Keratinocyte (primary cell): ENCODE results near the gene RFX2. TPM values are rescaled to one million over a fixed set of nuclear protein-coding genes. Genes with fewer than 3 reads are reported as not detected.

Experiments used
- DNase-seq: peaks from one replicate; pipeline ENCODE4 v3.0.0-alpha.2; 2011; ENCODE audit warnings: low read depth, missing footprints, low spot score
- FAIRE-seq: peaks from 2 replicates; lab custom pipeline; 2011; peaks lifted over from hg19 to GRCh38; lab: Jason Lieb, UNC
- H2AFZ ChIP-seq: 2 replicates; pipeline ENCODE4 v1.6.0; 2012; ENCODE audit warnings: low read length, control low read depth, inconsistent platforms; ENCODE audit not compliant: control insufficient read depth
- H3K27ac ChIP-seq: 2 replicates; pipeline ENCODE4 v1.5.1; 2011; ENCODE audit warnings: low read length; ENCODE audit not compliant: control insufficient read depth, insufficient read depth
- H3K27me3 ChIP-seq: 3 replicates; pipeline ENCODE4 v1.6.0; 2011; ENCODE audit warnings: low read length; ENCODE audit not compliant: control insufficient read depth, insufficient read depth; ENCODE audit errors: extremely low read depth
- H3K36me3 ChIP-seq, 2 experiments: 2 replicates in 1 of 2; 3 replicates in 1 of 2; pipeline ENCODE4 v1.5.1; 2011; ENCODE audit warnings: low read length in 2 of 2, mild to moderate bottlenecking in 1 of 2; ENCODE audit not compliant: control insufficient read depth in 2 of 2, insufficient read depth in 2 of 2; ENCODE audit errors: extremely low read depth in 1 of 2
- H3K4me1 ChIP-seq: 3 replicates; pipeline ENCODE4 v1.5.1; 2011; ENCODE audit warnings: low read length; ENCODE audit not compliant: control insufficient read depth, insufficient read depth; ENCODE audit errors: extremely low read depth
- H3K4me2 ChIP-seq: 3 replicates; pipeline ENCODE4 v1.6.0; 2011; ENCODE audit warnings: low read depth, low read length; ENCODE audit not compliant: control insufficient read depth, insufficient read depth; ENCODE audit errors: extremely low read depth
- H3K4me3 ChIP-seq, 3 experiments: fragments of 200-600 bp in 1 of 3; sonication (generic) in 1 of 3; 2 replicates in 2 of 3; 3 replicates in 1 of 3; pipeline ENCODE4 v1.5.1; 2011 to 2016; ENCODE audit warnings: low read length in 3 of 3, mild to moderate bottlenecking in 3 of 3, control low read depth in 2 of 3, inconsistent platforms in 1 of 3, low read depth in 1 of 3, mixed read lengths in 1 of 3, mixed run types in 1 of 3, moderate library complexity in 1 of 3; ENCODE audit not compliant: control insufficient read depth in 2 of 3, insufficient read depth in 2 of 3; ENCODE audit errors: extremely low read depth in 1 of 3
- H3K79me2 ChIP-seq: 2 replicates; pipeline ENCODE4 v1.6.0; 2012; ENCODE audit warnings: low read length; ENCODE audit not compliant: control insufficient read depth, insufficient read depth
- H3K9ac ChIP-seq: 3 replicates; pipeline ENCODE4 v1.6.0; 2011; ENCODE audit warnings: low read length; ENCODE audit not compliant: control insufficient read depth, insufficient read depth; ENCODE audit errors: extremely low read depth
- H3K9me1 ChIP-seq: 3 replicates; pipeline ENCODE4 v1.6.0; 2011; ENCODE audit warnings: low read length; ENCODE audit not compliant: control insufficient read depth, insufficient read depth; ENCODE audit errors: extremely low read depth
- H3K9me3 ChIP-seq: 2 replicates; pipeline ENCODE4 v1.5.1; 2012; ENCODE audit warnings: low read depth, low read length; ENCODE audit not compliant: control insufficient read depth
- H4K20me1 ChIP-seq: 3 replicates; pipeline ENCODE4 v1.6.0; 2011; ENCODE audit warnings: low read length; ENCODE audit not compliant: control insufficient read depth, insufficient read depth; ENCODE audit errors: extremely low read depth
- EZH2 ChIP-seq: IDR thresholded peaks from one replicate; pipeline ENCODE4 v1.6.1; 2012; ENCODE audit warnings: inconsistent platforms, mild to moderate bottlenecking, low read length, moderate library complexity
- dilution Hi-C: fragments of 300-500 bp; cut with MboI; formaldehyde crosslinking; loops from one replicate; pipeline ENCODE4 v1.7.0; 2020; ENCODE audit warnings: low sequenced_read_pairs; ENCODE audit not compliant: extremely low pct_ligation_motif_present
- polyA minus RNA-seq, 3 experiments: library from RNA; depleted of rRNA, polyadenylated mRNA; stranded (reverse); fragments of >200 nt; gene quantifications; 1 replicate in 1 of 3; 2 replicates in 1 of 3; 3 replicates in 1 of 3; pipeline ENCODE4 v1.2.3, GENCODE V29; 2011
- polyA plus RNA-seq, 5 experiments: library from polyadenylated mRNA; depleted of rRNA in 3 of 5; stranded (reverse) in 3 of 5; stranded (forward) in 1 of 5; unstranded in 1 of 5; fragments of >200 nt; gene quantifications; 1 replicate in 1 of 5; 2 replicates in 3 of 5; 3 replicates in 1 of 5; pipeline versions ENCODE4 v1.2.1 to v1.2.3, GENCODE V29; 2011 to 2012; ENCODE audit warnings: missing spikeins in 2 of 5, low read depth in 1 of 5, low replicate concordance in 1 of 5
- TF ChIP-seq, protein P1 (sequence below), 3 experiments: IDR thresholded peaks in 1 of 3; conservative IDR thresholded peaks in 1 of 3; optimal IDR thresholded peaks in 1 of 3; 2 replicates in 2 of 3; 3 replicates in 1 of 3; pipeline versions ENCODE3 to v1.5.1; 2011; ENCODE audit warnings: low read length in 3 of 3, mild to moderate bottlenecking in 3 of 3, moderate library complexity in 2 of 3, control low read depth in 1 of 3, inconsistent platforms in 1 of 3; ENCODE audit not compliant: insufficient read depth in 2 of 3; ENCODE audit errors: extremely low read depth in 1 of 3

Gene RFX2
- polyA plus RNA-seq (5.8 to 7.3 TPM (median 5.9 TPM) in 3 replicates), polyA minus RNA-seq (6.1 to 38.4 TPM (median 6.6 TPM) in 3 replicates)
- polyA plus RNA-seq (2011; ENCODE audit: low read depth) = 4.7 TPM
- polyA plus RNA-seq (2011; cell fraction: cytosol; rRNA removed) = 3.4 and 7.4 TPM in 2 replicates
- polyA plus RNA-seq (2011; cell fraction: nucleus; rRNA removed) = 11.0 and 15.6 TPM in 2 replicates
- polyA plus RNA-seq (2012; ENCODE audit: low replicate concordance) = 6.1 and 6.7 TPM in 2 replicates
- 16.3 TPM for polyA minus RNA-seq (2011; cell fraction: cytosol; rRNA and poly(A)+ RNA removed)
- polyA minus RNA-seq (2011; cell fraction: nucleus; rRNA and poly(A)+ RNA removed) = 12.3 and 13.0 TPM in 2 replicates

DNA sequence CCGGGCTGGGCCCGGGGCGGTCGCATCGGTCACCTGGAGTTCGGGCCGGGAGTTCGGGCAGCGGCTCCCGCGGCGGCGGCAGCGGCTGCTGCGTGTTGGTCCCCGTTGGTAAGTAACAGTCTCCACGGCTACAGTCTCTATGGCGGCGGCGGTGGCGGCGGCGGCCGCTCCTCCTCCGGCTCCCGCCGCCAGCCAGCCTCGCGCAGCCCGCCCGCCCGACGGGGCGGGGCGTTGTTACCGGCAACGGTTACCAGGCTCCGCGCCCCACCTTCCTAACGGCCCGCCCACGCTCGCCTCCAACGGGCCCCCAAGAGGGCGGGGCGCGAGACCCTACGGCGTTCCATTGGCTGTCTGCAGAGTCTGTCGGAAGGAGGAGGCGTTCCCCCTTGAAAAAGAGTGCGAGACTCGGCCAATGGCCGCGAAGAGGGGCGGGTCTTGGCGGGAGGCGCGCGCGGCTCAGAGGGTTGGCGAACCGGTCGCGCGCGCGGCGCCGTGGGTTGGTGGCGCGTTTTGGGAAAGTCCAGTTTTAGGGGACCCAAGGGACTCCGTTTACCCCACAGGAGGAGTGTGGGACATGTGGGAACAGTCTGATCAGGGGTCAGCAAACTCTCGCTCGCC lies at the start of gene RFX2:
Gene RFX2, minus strand, starts transcription at position 141 of the 618 bp plus-strand sequence. CDS start 63,004 bp downstream, outside the sequence.
- Histone ChIP-seq H3K27ac (peak within 1 kb of the TSS; percentile 92), H2AFZ (peak within 1 kb of the TSS; percentile 77), H3K4me1 (peaks cover 7% of the 10 kb centered on the region), H4K20me1 (no peaks in the 10 kb centered on the region), H3K9ac (peak within 1 kb of the TSS; percentile 97), H3K36me3 (no peaks in the 10 kb centered on the region), H3K79me2 (peaks cover 34% of the 10 kb centered on the region), H3K9me1 (peaks cover 2% of the 10 kb centered on the region), H3K4me3 (peak within 1 kb of the TSS; percentile 63 to 87 (median 83)), H3K4me2 (peak within 1 kb of the TSS; percentile 88), H3K27me3 (no peaks in the 10 kb centered on the region), H3K9me3 (no peaks in the 10 kb centered on the region)
- no peak for TF ChIP-seq EZH2
- TF ChIP-seq, protein P1, sequence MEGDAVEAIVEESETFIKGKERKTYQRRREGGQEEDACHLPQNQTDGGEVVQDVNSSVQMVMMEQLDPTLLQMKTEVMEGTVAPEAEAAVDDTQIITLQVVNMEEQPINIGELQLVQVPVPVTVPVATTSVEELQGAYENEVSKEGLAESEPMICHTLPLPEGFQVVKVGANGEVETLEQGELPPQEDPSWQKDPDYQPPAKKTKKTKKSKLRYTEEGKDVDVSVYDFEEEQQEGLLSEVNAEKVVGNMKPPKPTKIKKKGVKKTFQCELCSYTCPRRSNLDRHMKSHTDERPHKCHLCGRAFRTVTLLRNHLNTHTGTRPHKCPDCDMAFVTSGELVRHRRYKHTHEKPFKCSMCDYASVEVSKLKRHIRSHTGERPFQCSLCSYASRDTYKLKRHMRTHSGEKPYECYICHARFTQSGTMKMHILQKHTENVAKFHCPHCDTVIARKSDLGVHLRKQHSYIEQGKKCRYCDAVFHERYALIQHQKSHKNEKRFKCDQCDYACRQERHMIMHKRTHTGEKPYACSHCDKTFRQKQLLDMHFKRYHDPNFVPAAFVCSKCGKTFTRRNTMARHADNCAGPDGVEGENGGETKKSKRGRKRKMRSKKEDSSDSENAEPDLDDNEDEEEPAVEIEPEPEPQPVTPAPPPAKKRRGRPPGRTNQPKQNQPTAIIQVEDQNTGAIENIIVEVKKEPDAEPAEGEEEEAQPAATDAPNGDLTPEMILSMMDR (optimal IDR thresholded peaks at IDR 0.05 in 1 of 3, IDR thresholded peaks at IDR 0.05 in 1 of 3, conservative IDR thresholded peaks at IDR 0.05 in 1 of 3; ENCODE audit: extremely low read depth in 1 of 3, insufficient read depth in 2 of 3, low read length in 3 of 3) = no peak
- dilution Hi-C loops = loop anchor here (10.0 kb wide), 1 partner anchor 76 kb away; no protein-coding TSS in a partner anchor
- FAIRE-seq (no peak), DNase-seq (peak; percentile 83)

DNA sequence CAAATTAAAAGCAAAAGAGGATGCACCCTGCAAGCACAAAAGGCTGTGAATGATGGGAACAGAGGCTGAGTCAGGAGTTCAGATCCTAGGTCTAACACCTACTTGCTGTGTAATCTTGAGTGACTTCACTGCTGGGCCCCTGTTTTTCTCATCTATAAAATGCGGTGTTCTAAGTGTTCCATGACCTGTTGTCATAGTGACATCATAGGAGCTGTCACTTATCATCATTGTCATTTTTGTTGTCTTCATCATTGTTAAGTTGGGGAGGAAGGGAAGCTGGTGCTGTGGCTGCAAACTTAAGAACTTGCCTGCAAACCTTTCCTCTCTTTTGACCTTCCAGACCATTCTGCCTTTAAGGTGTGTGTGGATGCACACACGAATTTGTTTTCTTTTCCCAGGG lies 45.7 kb upstream of the RFX2 start:
- H3K27me3 ChIP-seq = no peaks in the 10 kb centered on the region
- no peak overlapping the region for H3K4me2 ChIP-seq
- H3K79me2 ChIP-seq = no peaks in the 10 kb centered on the region
- dilution Hi-C loops = no loop called here
- H3K9me1 ChIP-seq = no peaks in the 10 kb centered on the region
- TF ChIP-seq EZH2 = no peak
- TF ChIP-seq, protein P1 (optimal IDR thresholded peaks at IDR 0.05 in 1 of 3, IDR thresholded peaks at IDR 0.05 in 1 of 3, conservative IDR thresholded peaks at IDR 0.05 in 1 of 3; ENCODE audit: extremely low read depth in 1 of 3, insufficient read depth in 2 of 3, low read length in 3 of 3) = no peak
- FAIRE-seq (no peak), DNase-seq (no peak)
- H2AFZ ChIP-seq = no peak overlapping the region
- no peaks in the 10 kb centered on the region for H4K20me1 ChIP-seq
- H3K36me3 ChIP-seq = no peaks in the 10 kb centered on the region
- no peak overlapping the region for H3K27ac ChIP-seq
- no peak overlapping the region for H3K4me3 ChIP-seq
- no peaks in the 10 kb centered on the region for H3K9me3 ChIP-seq
- no peak overlapping the region for H3K9ac ChIP-seq
- no peaks in the 10 kb centered on the region for H3K4me1 ChIP-seq
